Neuron (in vitro differentiated cells): ENCODE measurements around the gene ANGEL1.

Experiments
- H2AFZ ChIP-seq: one replicate; pipeline ENCODE4 v1.6.1; 2013; ENCODE audit warnings: low read depth, mild to moderate bottlenecking, inconsistent platforms, low read length, moderate library complexity
- H3K27me3 ChIP-seq: one replicate; pipeline ENCODE4 v1.6.1; 2013; ENCODE audit warnings: low read length; ENCODE audit not compliant: insufficient read depth
- H3K36me3 ChIP-seq: one replicate; pipeline ENCODE4 v1.6.1; 2013; ENCODE audit warnings: low read length; ENCODE audit not compliant: insufficient read depth
- H3K4me1 ChIP-seq: one replicate; pipeline ENCODE4 v1.6.1; 2013; ENCODE audit warnings: low read length; ENCODE audit not compliant: insufficient read depth
- H3K4me3 ChIP-seq: 2 replicates; pipeline ENCODE4 v1.5.1; 2013; ENCODE audit warnings: mild to moderate bottlenecking, low read length, moderate library complexity
- H3K9me3 ChIP-seq: one replicate; pipeline ENCODE4 v1.6.1; 2013; ENCODE audit warnings: low read length

ANGEL1 gene

GRCh38 chr14:76780875-76781647, 31.6 kb downstream of the ANGEL1 start:
- Histone ChIP-seq H3K36me3 (peaks cover 35% of the 10 kb centered on the region), H2AFZ (no peak overlapping the region), H3K4me1 (no peaks in the 10 kb centered on the region), H3K9me3 (no peaks in the 10 kb centered on the region), H3K27me3 (no peaks in the 10 kb centered on the region), H3K4me3 (no peak overlapping the region)

- no peak overlapping the region for H2AFZ ChIP-seq
- peaks cover 36% of the 10 kb centered on the region for H3K36me3 ChIP-seq
- no peaks in the 10 kb centered on the region for H3K4me1 ChIP-seq
- no peaks in the 10 kb centered on the region for H3K27me3 ChIP-seq
- no peak overlapping the region for H3K4me3 ChIP-seq
- H3K9me3 ChIP-seq, result no peaks in the 10 kb centered on the region
Measured at GRCh38 chr14:76780360-76780759, 32.3 kb downstream of the ANGEL1 start.

GRCh38 chr14:76780058-76780345, 32.7 kb downstream of the ANGEL1 start:
- H2AFZ ChIP-seq, result no peak overlapping the region
- no peaks in the 10 kb centered on the region for H3K27me3 ChIP-seq
- peaks cover 36% of the 10 kb centered on the region for H3K36me3 ChIP-seq
- H3K4me3 ChIP-seq, result no peak overlapping the region
- H3K4me1 ChIP-seq, result no peaks in the 10 kb centered on the region
- no peaks in the 10 kb centered on the region for H3K9me3 ChIP-seq

- H3K36me3 ChIP-seq, result peaks cover 36% of the 10 kb centered on the region
- no peak overlapping the region for H2AFZ ChIP-seq
- H3K27me3 ChIP-seq, result no peaks in the 10 kb centered on the region
- H3K4me3 ChIP-seq, result no peak overlapping the region
- no peaks in the 10 kb centered on the region for H3K9me3 ChIP-seq
- no peaks in the 10 kb centered on the region for H3K4me1 ChIP-seq
Measured at GRCh38 chr14:76779221-76780057, 33.2 kb downstream of the ANGEL1 start.

- Histone ChIP-seq H3K4me1 (no peaks in the 10 kb centered on the region), H3K27me3 (no peaks in the 10 kb centered on the region), H3K36me3 (peaks cover 40% of the 10 kb centered on the region), H2AFZ (no peak overlapping the region), H3K4me3 (no peak overlapping the region), H3K9me3 (no peaks in the 10 kb centered on the region)
Measured at GRCh38 chr14:76778546-76779215, 34.0 kb downstream of the ANGEL1 start.

- Histone ChIP-seq H3K4me3 (no peak overlapping the region), H3K4me1 (no peaks in the 10 kb centered on the region), H2AFZ (no peak overlapping the region), H3K27me3 (no peaks in the 10 kb centered on the region), H3K9me3 (no peaks in the 10 kb centered on the region), H3K36me3 (peaks cover 40% of the 10 kb centered on the region)
Measured at GRCh38 chr14:76777721-76778120, 35.0 kb downstream of the ANGEL1 start.

- no peaks in the 10 kb centered on the region for H3K27me3 ChIP-seq
Measured at GRCh38 chr14:76776428-76777251, 36.0 kb downstream of the ANGEL1 start.

GRCh38 chr14:76775695-76776427, 36.8 kb downstream of the ANGEL1 start:
- Histone ChIP-seq H3K4me1 (no peaks in the 10 kb centered on the region), H3K27me3 (no peaks in the 10 kb centered on the region), H3K36me3 (peaks cover 24% of the 10 kb centered on the region), H3K9me3 (no peaks in the 10 kb centered on the region), H3K4me3 (no peak overlapping the region), H2AFZ (no peak overlapping the region)

More at GRCh38 chr14:76776428-76777251, 36.0 kb downstream of the ANGEL1 start:
- Histone ChIP-seq H3K36me3 (peaks cover 30% of the 10 kb centered on the region), H3K4me3 (no peak overlapping the region), H3K4me1 (no peaks in the 10 kb centered on the region), H2AFZ (no peak overlapping the region), H3K9me3 (no peaks in the 10 kb centered on the region)

- Histone ChIP-seq H3K4me1 (no peaks in the 10 kb centered on the region), H3K36me3 (peaks cover 21% of the 10 kb centered on the region), H3K27me3 (no peaks in the 10 kb centered on the region), H3K9me3 (no peaks in the 10 kb centered on the region), H2AFZ (no peak overlapping the region), H3K4me3 (no peak overlapping the region)
Measured at GRCh38 chr14:76774821-76775694, 37.6 kb downstream of the ANGEL1 start.

GRCh38 chr14:76773956-76774820, 38.5 kb downstream of the ANGEL1 start:
- Histone ChIP-seq H3K27me3 (no peaks in the 10 kb centered on the region), H3K36me3 (peaks cover 15% of the 10 kb centered on the region), H3K4me3 (no peak overlapping the region), H3K9me3 (no peaks in the 10 kb centered on the region), H2AFZ (no peak overlapping the region), H3K4me1 (no peaks in the 10 kb centered on the region)
